ENCODE data around the gene SLC25A22. TPM values are rescaled to one million over a fixed set of nuclear protein-coding genes. Genes with fewer than 3 reads are reported as not detected.

SLC25A22 gene
- total and polyA plus RNA-seq, 9 of the 15 experiments (the other 6 are each of a cell fraction or from before 2014, with no cell fraction given), result 0.41 to 55.4 (median 11.4) TPM

DNA sequence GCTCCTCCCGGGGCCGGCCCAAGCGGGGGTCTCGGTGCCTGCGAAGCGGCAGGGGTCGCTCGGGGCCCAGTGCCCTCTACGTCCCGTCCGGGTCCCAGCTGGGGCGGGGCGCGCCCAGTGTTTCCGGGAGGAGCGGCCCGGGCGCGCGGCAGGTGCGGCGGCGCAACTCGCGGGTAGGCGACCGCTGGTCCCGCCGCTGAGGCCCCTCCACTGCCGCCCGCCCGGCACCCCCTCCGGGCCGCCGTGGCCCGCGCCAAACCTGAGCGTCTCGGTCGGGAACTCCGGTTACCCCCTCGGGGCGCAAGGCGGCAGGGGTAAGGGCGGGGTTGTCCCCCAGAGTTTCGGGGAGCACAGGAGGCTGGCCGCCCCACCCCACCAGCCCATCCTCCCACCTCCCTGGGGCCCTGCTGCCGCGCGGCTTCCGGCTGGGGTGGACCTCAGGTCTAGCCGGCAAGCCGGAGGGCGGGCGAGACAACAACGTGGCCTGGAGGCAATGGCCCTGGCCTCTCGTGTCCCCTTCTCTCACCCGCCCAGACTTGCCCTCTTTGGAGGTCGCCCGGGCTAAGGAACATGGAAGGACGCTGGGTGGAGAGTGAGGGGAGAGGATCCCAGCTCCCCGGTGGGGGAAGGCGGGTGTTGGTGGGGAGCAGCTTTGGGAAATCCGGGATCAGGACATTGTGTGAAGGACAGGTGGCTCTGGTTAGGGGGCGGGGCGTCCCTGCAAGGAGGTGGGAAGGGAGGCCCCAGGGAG lies 29.2 kb upstream of the SLC25A22 start (continued):
- TF ChIP-seq, protein P1, sequence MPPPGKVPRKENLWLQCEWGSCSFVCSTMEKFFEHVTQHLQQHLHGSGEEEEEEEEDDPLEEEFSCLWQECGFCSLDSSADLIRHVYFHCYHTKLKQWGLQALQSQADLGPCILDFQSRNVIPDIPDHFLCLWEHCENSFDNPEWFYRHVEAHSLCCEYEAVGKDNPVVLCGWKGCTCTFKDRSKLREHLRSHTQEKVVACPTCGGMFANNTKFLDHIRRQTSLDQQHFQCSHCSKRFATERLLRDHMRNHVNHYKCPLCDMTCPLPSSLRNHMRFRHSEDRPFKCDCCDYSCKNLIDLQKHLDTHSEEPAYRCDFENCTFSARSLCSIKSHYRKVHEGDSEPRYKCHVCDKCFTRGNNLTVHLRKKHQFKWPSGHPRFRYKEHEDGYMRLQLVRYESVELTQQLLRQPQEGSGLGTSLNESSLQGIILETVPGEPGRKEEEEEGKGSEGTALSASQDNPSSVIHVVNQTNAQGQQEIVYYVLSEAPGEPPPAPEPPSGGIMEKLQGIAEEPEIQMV (tag; conservative IDR thresholded peaks at IDR 0.05; ENCODE audit: low read depth), result no peak
- TF ChIP-seq XRCC5 (IDR thresholded peaks at IDR 0.05; ENCODE audit: low read depth, low read length) (no peak), GABPA (tag; conservative IDR thresholded peaks at IDR 0.05; ENCODE audit: low read depth) (peak; percentile 77), NFXL1 (CRISPR knock-in tag; IDR thresholded peaks at IDR 0.05) (no peak), REST (IDR thresholded peaks at IDR 0.05; ENCODE audit: borderline replicate concordance) (no peak), REST (CRISPR knock-in tag; IDR thresholded peaks at IDR 0.05; ENCODE audit: low read depth) (peak; percentile 24; the same call in 1 of the 2 replicates), PRDM10 (IDR thresholded peaks at IDR 0.05; ENCODE audit: partially characterized antibody) (no peak), ZNF766 (CRISPR knock-in tag; conservative IDR thresholded peaks at IDR 0.05) (no peak), CCNT2 (IDR thresholded peaks at IDR 0.05; ENCODE audit: borderline replicate concordance, extremely low read depth, insufficient read length, low read depth, low read length) (peak; percentile 47)
- TF ChIP-seq, protein P2, sequence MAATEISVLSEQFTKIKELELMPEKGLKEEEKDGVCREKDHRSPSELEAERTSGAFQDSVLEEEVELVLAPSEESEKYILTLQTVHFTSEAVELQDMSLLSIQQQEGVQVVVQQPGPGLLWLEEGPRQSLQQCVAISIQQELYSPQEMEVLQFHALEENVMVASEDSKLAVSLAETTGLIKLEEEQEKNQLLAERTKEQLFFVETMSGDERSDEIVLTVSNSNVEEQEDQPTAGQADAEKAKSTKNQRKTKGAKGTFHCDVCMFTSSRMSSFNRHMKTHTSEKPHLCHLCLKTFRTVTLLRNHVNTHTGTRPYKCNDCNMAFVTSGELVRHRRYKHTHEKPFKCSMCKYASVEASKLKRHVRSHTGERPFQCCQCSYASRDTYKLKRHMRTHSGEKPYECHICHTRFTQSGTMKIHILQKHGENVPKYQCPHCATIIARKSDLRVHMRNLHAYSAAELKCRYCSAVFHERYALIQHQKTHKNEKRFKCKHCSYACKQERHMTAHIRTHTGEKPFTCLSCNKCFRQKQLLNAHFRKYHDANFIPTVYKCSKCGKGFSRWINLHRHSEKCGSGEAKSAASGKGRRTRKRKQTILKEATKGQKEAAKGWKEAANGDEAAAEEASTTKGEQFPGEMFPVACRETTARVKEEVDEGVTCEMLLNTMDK (IDR thresholded peaks at IDR 0.05; ENCODE audit: borderline replicate concordance, insufficient read depth, low read depth, low read length, poor library complexity, severe bottlenecking), result no peak

Data from K562 (cell line).